Tibial artery (tissue), 4 donors: ENCODE measurements around the gene MGRN1.

Experiments
- DNase-seq, 2 donors: peaks; one replicate each; pipeline ENCODE4 v3.0.0-alpha.2; 2019
- H3K27ac ChIP-seq, 2 donors: fragments of 200-600 bp; sonication (generic) in 1 of 2; 1 replicate in 1 of 2; 2 replicates in 1 of 2; pipeline ENCODE4 v1.5.1; 2018 to 2019; ENCODE audit warnings: mild to moderate bottlenecking in 1 of 2
- H3K27me3 ChIP-seq, 2 donors: fragments of 200-600 bp; sonication (generic) in 1 of 2; one replicate each; pipeline versions ENCODE4 v1.5.1 to v1.6.0; 2016 to 2019
- H3K36me3 ChIP-seq, 3 donors: fragments of 200-600 bp; sonication (generic) in 2 of 3; one replicate each; pipeline ENCODE4 v1.5.1; 2016 to 2019; ENCODE audit warnings: mild to moderate bottlenecking in 2 of 3
- H3K4me1 ChIP-seq, 4 donors: fragments of 200-600 bp; sonication (generic) in 2 of 4; 1 replicate in 3 of 4; 2 replicates in 1 of 4; pipeline ENCODE4 v1.5.1; 2016 to 2019
- H3K4me3 ChIP-seq, 2 donors: fragments of 200-600 bp; sonication (generic) in 1 of 2; 1 replicate in 1 of 2; 2 replicates in 1 of 2; pipeline ENCODE4 v1.5.1; 2018 to 2019; ENCODE audit warnings: mild to moderate bottlenecking in 2 of 2
- H3K9me3 ChIP-seq, 3 donors: fragments of 200-600 bp; sonication (generic) in 1 of 3; one replicate each; pipeline ENCODE4 v1.5.1; 2016 to 2019
- CTCF ChIP-seq, 2 experiments: fragments of 200-600 bp in 1 of 2; fragments of 450-650 bp in 1 of 2; IDR thresholded peaks; one replicate each; pipeline ENCODE4 v1.5.1; 2017 to 2019; ENCODE audit warnings: antibody characterized with exemption in 2 of 2, mild to moderate bottlenecking in 1 of 2, moderate library complexity in 1 of 2
- intact Hi-C: fragments of 100-400 bp; cut with DNase I; formaldehyde crosslinking; loops from one replicate; pipeline ENCODE4 v1.15.0; 2023; ENCODE audit warnings: low total_unique reads

MGRN1 gene

GRCh38 chr16:4696172-4696904 lies 71.7 kb downstream of the MGRN1 start:
- no peak overlapping the region for H3K27ac ChIP-seq
- no peaks in the 10 kb centered on the region for H3K27me3 ChIP-seq
- H3K4me3 ChIP-seq: no peak overlapping the region
- H3K4me1 ChIP-seq: peaks cover 0 to 41% (median 16%) of the 10 kb centered on the region in 4 donors
- intact Hi-C loops: no loop called here
- peaks cover 27 to 65% (median 63%) of the 10 kb centered on the region in 3 donors for H3K36me3 ChIP-seq
- peak in 1 of 2 donors; percentile 59 for DNase-seq
- no peaks in the 10 kb centered on the region for H3K9me3 ChIP-seq
- no peak for TF ChIP-seq CTCF (IDR thresholded peaks at IDR 0.05)

GRCh38 chr16:4696905-4697847 lies 72.5 kb downstream of the MGRN1 start:
- Histone ChIP-seq H3K9me3 (no peaks in the 10 kb centered on the region), H3K27ac (no peak overlapping the region), H3K27me3 (no peaks in the 10 kb centered on the region), H3K36me3 (peaks cover 33 to 74% (median 71%) of the 10 kb centered on the region in 3 donors), H3K4me1 (peaks cover 0 to 38% (median 16%) of the 10 kb centered on the region in 4 donors), H3K4me3 (no peak overlapping the region)
- intact Hi-C loops: no loop called here
- no peak for TF ChIP-seq CTCF (IDR thresholded peaks at IDR 0.05)
- peak in 1 of 2 donors; percentile 60 for DNase-seq

- Histone ChIP-seq H3K4me3 (no peak overlapping the region), H3K27ac (no peak overlapping the region), H3K4me1 (peaks cover 0 to 32% (median 12%) of the 10 kb centered on the region in 4 donors), H3K9me3 (no peaks in the 10 kb centered on the region), H3K36me3 (peaks cover 33 to 79% (median 76%) of the 10 kb centered on the region in 3 donors), H3K27me3 (no peaks in the 10 kb centered on the region)
- no peak for DNase-seq
- intact Hi-C loops: no loop called here
- TF ChIP-seq CTCF (IDR thresholded peaks at IDR 0.05): no peak
These were observed 73.2 kb downstream of the MGRN1 start for GRCh38 chr16:4697848-4698291.

- Histone ChIP-seq H3K27me3 (no peaks in the 10 kb centered on the region), H3K4me1 (peaks cover 0 to 29% (median 11%) of the 10 kb centered on the region in 4 donors), H3K9me3 (no peaks in the 10 kb centered on the region), H3K4me3 (no peak overlapping the region), H3K36me3 (peaks cover 33 to 82% (median 76%) of the 10 kb centered on the region in 3 donors), H3K27ac (no peak overlapping the region)
- no peak for TF ChIP-seq CTCF (IDR thresholded peaks at IDR 0.05)
- peak in 1 of 2 donors; percentile 65 for DNase-seq
- intact Hi-C loops: no loop called here
These were observed 73.9 kb downstream of the MGRN1 start for GRCh38 chr16:4698321-4699045.

- TF ChIP-seq CTCF (IDR thresholded peaks at IDR 0.05): no peak
- H3K4me3 ChIP-seq: no peak overlapping the region
- H3K27ac ChIP-seq: no peak overlapping the region
- intact Hi-C loops: no loop called here
- H3K9me3 ChIP-seq: no peaks in the 10 kb centered on the region
- no peak for DNase-seq
- H3K4me1 ChIP-seq: peaks cover 0 to 27% (median 11%) of the 10 kb centered on the region in 4 donors
- peaks cover 33 to 87% (median 80%) of the 10 kb centered on the region in 3 donors for H3K36me3 ChIP-seq
- H3K27me3 ChIP-seq: no peaks in the 10 kb centered on the region
These were observed 74.5 kb downstream of the MGRN1 start for GRCh38 chr16:4699046-4699556.
